Spleen (tissue), 11 donors: ENCODE results near the gene C10orf53. TPM values are rescaled to one million over a fixed set of nuclear protein-coding genes. Genes with fewer than 3 reads are reported as not detected.

ENCODE experiments used
- DNase-seq: peaks from one replicate; pipeline ENCODE4 v3.0.0-alpha.2; 2020
- H3K27ac ChIP-seq, 8 donors: fragments of 200-600 bp; sonication (generic) in 7 of 8; 1 replicate in 4 of 8; 2 replicates in 4 of 8; pipeline versions ENCODE4 v1.5.0 to v1.8.0; 2016 to 2021; ENCODE audit warnings: inconsistent platforms in 4 of 8, mild to moderate bottlenecking in 4 of 8, moderate library complexity in 1 of 8
- H3K27me3 ChIP-seq, 7 donors: fragments of 200-600 bp; sonication (generic) in 6 of 7; replicated peaks in 1 of 7; 1 replicate in 4 of 7; 2 replicates in 3 of 7; pipeline versions ENCODE4 v1.5.0 to v1.8.0; 2016 to 2021; ENCODE audit warnings: inconsistent platforms in 3 of 7, mild to moderate bottlenecking in 1 of 7
- H3K36me3 ChIP-seq, 6 donors: fragments of 200-600 bp; sonication (generic) in 5 of 6; 1 replicate in 4 of 6; 2 replicates in 2 of 6; pipeline versions ENCODE4 v1.5.0 to v1.8.0; 2016 to 2021; ENCODE audit warnings: inconsistent platforms in 2 of 6
- H3K4me1 ChIP-seq, 6 donors: fragments of 200-600 bp; sonication (generic) in 5 of 6; 1 replicate in 3 of 6; 2 replicates in 3 of 6; pipeline versions ENCODE4 v1.5.0 to v1.8.0; 2016 to 2021; ENCODE audit warnings: inconsistent platforms in 3 of 6
- H3K4me3 ChIP-seq, 8 donors: fragments of 200-600 bp; sonication (generic) in 7 of 8; 1 replicate in 4 of 8; 2 replicates in 4 of 8; pipeline versions ENCODE4 v1.5.0 to v1.8.0; 2016 to 2021; ENCODE audit warnings: inconsistent platforms in 4 of 8, mild to moderate bottlenecking in 4 of 8, moderate library complexity in 2 of 8
- H3K9me3 ChIP-seq, 8 donors: fragments of 200-600 bp; sonication (generic) in 7 of 8; 1 replicate in 4 of 8; 2 replicates in 4 of 8; pipeline versions ENCODE4 v1.5.0 to v1.8.0; 2016 to 2021; ENCODE audit warnings: inconsistent platforms in 4 of 8
- CTCF ChIP-seq, 11 experiments: fragments of 200-600 bp in 7 of 11; fragments of 450-650 bp in 4 of 11; sonication (generic) in 4 of 11; IDR thresholded peaks in 8 of 11; conservative IDR thresholded peaks in 3 of 11; 1 replicate in 7 of 11; 2 replicates in 4 of 11; pipeline versions ENCODE4 v1.4.0 to v1.8.0; 2016 to 2021; ENCODE audit warnings: antibody characterized with exemption in 11 of 11, inconsistent platforms in 4 of 11, mild to moderate bottlenecking in 1 of 11
- POLR2A ChIP-seq, 3 donors: fragments of 450-650 bp; IDR thresholded peaks; one replicate each; pipeline ENCODE4 v1.5.1; 2017; ENCODE audit warnings: antibody characterized with exemption in 3 of 3, mild to moderate bottlenecking in 1 of 3
- POLR2AphosphoS5 ChIP-seq, 3 donors: sonication (generic); formaldehyde crosslinking; IDR thresholded peaks; one replicate each; pipeline ENCODE4 v1.5.1; 2017; ENCODE audit warnings: antibody characterized with exemption in 3 of 3
- WGBS, 5 donors: extraction: QIAGEN DNeasy Blood & Tissue Kit in 3 of 5; methylation state at CpG; one replicate each; pipeline versions ENCODE4 v1.1.5 to v1.1.7; 2013 to 2018; 5-methylcytosine and 5-hydroxymethylcytosine counted together
- intact Hi-C: fragments of 100-400 bp; cut with DNase I; formaldehyde crosslinking; loops from one replicate; pipeline ENCODE4 v1.15.0; 2023; ENCODE audit warnings: low total_unique reads
- polyA plus RNA-seq, 3 donors: library from polyadenylated mRNA; stranded (reverse); fragments of 200-250 nt; gene quantifications; one replicate each; pipeline ENCODE4 v1.2.1, GENCODE V29; 2013
- total RNA-seq, 7 donors: library from RNA; depleted of rRNA in 3 of 7; stranded (reverse); fragments of >200 nt in 3 of 7; fragmentation: NEBNext Ultra II Directional in 4 of 7; extraction: Animal tissue kit (Norgen Biotek cat#: 25700) in 4 of 7; gene quantifications; one replicate each; pipeline versions ENCODE4 v1.1.0 to v1.2.1, GENCODE V29; 2016 to 2021
- donor health status: healthy with polysubstance abuse.
- donor health status: DM: no; HTN: no; CAD: no; lungs with moderate emphysema.
- donor health status: DM: no; HTN: no; CAD: no.
- donor health status: Bipolar disorder and iron deficiency.
- donor health status: healthy.
- donor health status: DM: no; HTN: no; CAD: no.
- donor health status: DM: yes; HTN: yes; CAD: no.

Gene C10orf53
- total and polyA plus RNA-seq, 10 donors = not detected

- intact Hi-C loops = no loop called here
- Histone ChIP-seq H3K4me3 (no peak overlapping the region), H3K27ac (no peak overlapping the region), H3K27me3 (peaks cover 0 to 75% (median 22%) of the 10 kb centered on the region in 7 donors), H3K36me3 (no peaks in the 10 kb centered on the region), H3K9me3 (peaks cover 0 to 33% (median 15%) of the 10 kb centered on the region in 8 donors), H3K4me1 (no peaks in the 10 kb centered on the region)
- TF ChIP-seq POLR2A (IDR thresholded peaks at IDR 0.05) (no peak), CTCF (IDR thresholded peaks at IDR 0.05 in 8 of 11, conservative IDR thresholded peaks at IDR 0.05 in 3 of 11) (no peak)
- 17 to 25% (median 23%) methylated on average over 12 of the region's 12 CpGs for WGBS, 5 donors
- DNase-seq = no peak
Observed at GRCh38 chr10:49689882-49690510, 10.5 kb downstream of the C10orf53 start.

DNA sequence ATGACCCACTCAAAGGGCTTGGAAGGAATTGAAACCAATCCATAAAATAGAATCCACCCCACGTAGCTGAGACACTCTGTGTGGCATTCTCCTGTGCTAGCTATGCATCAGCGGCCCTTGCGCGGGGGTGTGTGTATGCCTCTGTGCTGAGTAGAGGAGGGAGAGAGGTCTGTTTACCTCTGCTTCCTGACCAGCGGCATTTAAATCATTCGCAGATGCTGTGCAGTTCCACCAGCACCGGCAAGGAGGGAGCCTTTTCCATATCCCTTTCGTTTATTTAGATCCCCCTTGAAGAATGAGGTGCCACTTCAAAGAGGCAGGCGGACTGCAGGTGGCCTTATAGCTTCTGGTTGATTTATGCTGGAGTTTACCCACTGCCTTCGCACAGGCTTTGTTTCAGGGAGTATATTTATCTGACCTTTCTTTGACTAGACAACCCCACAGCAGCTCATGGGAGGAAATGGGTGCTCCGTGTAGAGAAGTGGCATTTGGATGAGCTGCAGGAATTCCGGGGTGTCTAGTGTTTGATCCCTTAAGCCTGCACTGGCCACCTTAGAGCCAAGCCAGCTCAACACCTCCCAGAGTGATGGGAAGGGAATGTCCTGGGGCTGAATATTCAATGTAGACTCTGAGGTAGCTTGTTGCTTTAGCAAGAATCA, 11.4 kb downstream of the C10orf53 start:
- intact Hi-C loops = no loop called here
- H3K9me3 ChIP-seq = peaks cover 0 to 29% (median 14%) of the 10 kb centered on the region in 8 donors
- WGBS, 5 donors = 8 to 23% (median 12%) methylated on average over 12 of the region's 12 CpGs
- TF ChIP-seq POLR2AphosphoS5 (IDR thresholded peaks at IDR 0.05) (no peak), POLR2A (IDR thresholded peaks at IDR 0.05) (no peak), CTCF (IDR thresholded peaks at IDR 0.05 in 8 of 11, conservative IDR thresholded peaks at IDR 0.05 in 3 of 11) (no peak)
- DNase-seq = no peak
- H3K27ac ChIP-seq = no peak overlapping the region
- H3K36me3 ChIP-seq = no peaks in the 10 kb centered on the region
- no peak overlapping the region for H3K4me3 ChIP-seq
- no peaks in the 10 kb centered on the region for H3K4me1 ChIP-seq
- peaks cover 0 to 75% (median 22%) of the 10 kb centered on the region in 7 donors for H3K27me3 ChIP-seq

- Histone ChIP-seq H3K27me3 (peaks cover 0 to 75% (median 22%) of the 10 kb centered on the region in 7 donors), H3K36me3 (no peaks in the 10 kb centered on the region), H3K9me3 (peaks cover 0 to 21% (median 7%) of the 10 kb centered on the region in 8 donors), H3K4me3 (no peak overlapping the region), H3K4me1 (no peaks in the 10 kb centered on the region), H3K27ac (no peak overlapping the region)
- DNase-seq = no peak
- intact Hi-C loops = no loop called here
- WGBS, 5 donors = 35 to 49% (median 47%) methylated on average over 9 of the region's 9 CpGs
- no peak for TF ChIP-seq POLR2AphosphoS5 (IDR thresholded peaks at IDR 0.05)
- TF ChIP-seq CTCF (IDR thresholded peaks at IDR 0.05 in 8 of 11, conservative IDR thresholded peaks at IDR 0.05 in 3 of 11) = no peak
- no peak for TF ChIP-seq POLR2A (IDR thresholded peaks at IDR 0.05)
Observed at GRCh38 chr10:49691588-49691987, 12.1 kb downstream of the C10orf53 start.

- 64 to 91% (median 81%) methylated on average over 6 of the region's 6 CpGs for WGBS, 5 donors
- TF ChIP-seq CTCF (IDR thresholded peaks at IDR 0.05 in 8 of 11, conservative IDR thresholded peaks at IDR 0.05 in 3 of 11) (no peak), POLR2A (IDR thresholded peaks at IDR 0.05) (no peak), POLR2AphosphoS5 (IDR thresholded peaks at IDR 0.05) (no peak)
- peak; percentile 48 for DNase-seq
- Histone ChIP-seq H3K36me3 (no peaks in the 10 kb centered on the region), H3K4me1 (no peaks in the 10 kb centered on the region), H3K9me3 (peaks cover 0 to 6% (median 0%) of the 10 kb centered on the region in 8 donors), H3K27ac (no peak overlapping the region), H3K4me3 (no peak overlapping the region), H3K27me3 (peaks cover 0 to 62% (median 22%) of the 10 kb centered on the region in 7 donors)
- intact Hi-C loops = no loop called here
Observed at GRCh38 chr10:49694466-49694865, 15.0 kb downstream of the C10orf53 start.
